Suppressor macrophage (primary cell): ENCODE results near the gene NOC2L.

Source experiments
- DNase-seq, 4 experiments: peaks; one replicate each; pipeline ENCODE4 v3.0.0-alpha.2; 2020 to 2022

The NOC2L gene

DNA sequence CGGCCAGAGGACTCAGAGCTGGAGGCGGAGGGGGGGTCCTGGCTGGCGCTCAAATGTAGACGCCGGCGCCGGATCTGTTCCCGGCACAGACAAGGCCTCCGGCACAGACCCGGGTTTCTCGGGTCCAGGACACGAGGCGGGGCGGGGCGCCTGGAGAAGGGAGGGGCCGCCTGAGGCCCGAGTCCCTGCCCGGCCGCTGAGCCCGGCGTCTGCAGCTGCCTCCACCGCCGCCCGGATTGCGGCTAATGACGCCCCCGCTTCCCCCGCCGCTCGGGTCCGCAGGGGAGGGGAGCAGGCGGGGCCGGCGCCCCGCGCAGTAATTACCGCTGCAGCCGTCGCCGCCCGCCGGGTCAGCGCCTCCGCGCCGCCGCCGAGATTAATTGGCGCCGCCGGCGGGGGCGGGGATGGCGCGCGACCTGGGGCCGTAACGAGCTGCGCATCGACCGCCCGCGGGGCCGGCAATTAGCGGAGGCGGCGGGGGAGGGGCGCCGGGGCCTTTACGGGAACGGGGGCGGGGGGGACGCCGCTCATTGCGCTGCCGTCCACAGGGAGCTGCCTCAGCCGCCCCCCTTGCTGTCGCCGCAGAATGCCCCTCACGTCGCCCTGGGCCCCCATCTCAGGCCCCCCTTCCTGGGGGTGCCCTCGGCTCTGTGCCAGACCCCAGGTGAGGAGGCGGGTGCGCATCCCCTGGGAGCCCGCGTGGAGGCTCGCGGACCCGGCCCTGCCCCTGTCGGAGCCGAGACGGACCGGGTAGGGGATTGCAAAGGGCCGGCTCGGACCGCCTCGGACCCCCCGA lies 17.3 kb downstream of the NOC2L start:
- DNase-seq, result peak in 3 of 4 experiments; percentile 39 to 60 (median 52)

DNA sequence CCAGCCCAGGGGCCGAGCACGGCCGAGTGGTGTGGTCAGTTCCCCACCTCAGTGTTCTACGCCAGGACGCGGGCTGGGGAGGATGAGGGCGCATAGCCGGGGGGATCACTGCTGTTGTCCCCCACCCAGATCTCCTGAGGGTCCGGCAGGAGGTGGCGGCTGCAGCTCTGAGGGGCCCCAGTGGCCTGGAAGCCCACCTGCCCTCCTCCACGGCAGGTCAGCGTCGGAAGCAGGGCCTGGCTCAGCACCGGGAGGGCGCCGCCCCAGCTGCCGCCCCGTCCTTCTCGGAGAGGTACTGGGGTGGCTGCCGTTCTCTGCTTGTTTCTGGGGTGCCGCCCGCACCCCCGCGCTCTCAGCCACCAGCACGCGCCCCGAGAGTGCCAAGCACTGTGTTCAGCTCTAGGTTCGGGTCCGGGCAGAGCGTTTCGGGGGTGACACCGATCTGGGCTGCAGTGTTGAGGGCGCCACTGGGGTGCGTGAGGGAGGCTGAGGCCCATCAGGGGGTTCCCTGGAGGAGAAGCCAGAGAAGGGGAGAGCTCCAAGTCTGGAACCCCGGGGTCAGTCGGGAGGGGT lies 18.0 kb downstream of the NOC2L start:
- DNase-seq, result no peak

DNA sequence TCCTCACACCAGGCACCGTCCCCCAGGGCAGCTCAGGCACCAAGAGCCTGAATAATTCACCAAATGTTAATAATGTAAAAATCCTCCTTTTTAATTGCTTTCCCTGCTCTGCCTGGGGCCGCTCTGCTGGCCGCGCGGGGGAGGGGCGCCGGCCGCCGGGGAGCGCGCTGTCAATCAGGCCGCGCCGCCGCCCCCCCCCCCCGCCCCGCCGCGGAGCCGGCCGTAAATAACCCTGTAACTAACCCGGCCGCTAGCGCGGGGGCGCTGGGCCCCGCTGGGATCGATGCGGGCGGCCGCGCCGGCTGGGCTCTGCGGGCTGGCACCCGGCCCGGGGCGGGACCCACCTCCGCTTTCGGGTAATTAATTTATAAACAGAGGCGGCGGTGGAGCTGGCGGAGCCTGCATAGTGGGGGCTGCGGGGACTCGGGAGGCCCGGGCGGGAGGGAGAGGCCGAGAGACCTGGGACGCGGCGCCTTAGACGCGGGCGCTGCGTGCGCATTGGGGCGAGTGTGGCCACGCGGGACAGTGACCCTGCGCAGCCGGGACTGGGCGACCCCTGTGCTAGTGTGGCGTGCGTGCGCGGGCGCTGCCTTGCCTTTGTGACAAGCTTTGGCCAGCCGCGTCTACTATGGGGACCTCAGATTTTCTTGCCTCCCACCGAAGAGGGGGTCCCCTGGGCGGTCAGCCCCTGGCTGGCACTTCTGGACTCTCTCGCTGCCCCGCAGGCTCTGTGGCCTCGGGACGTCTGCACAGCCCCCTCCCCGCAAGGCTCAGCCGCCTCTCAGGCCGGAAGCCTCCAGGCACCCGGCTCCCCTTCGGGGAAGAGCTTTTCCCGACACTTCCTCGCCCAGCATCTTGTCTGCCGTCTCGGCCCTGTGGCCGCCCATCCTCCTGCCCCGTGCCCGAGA lies 18.7 kb downstream of the NOC2L start:
- DNase-seq, result peak in 1 of 4 experiments; percentile 56

DNA sequence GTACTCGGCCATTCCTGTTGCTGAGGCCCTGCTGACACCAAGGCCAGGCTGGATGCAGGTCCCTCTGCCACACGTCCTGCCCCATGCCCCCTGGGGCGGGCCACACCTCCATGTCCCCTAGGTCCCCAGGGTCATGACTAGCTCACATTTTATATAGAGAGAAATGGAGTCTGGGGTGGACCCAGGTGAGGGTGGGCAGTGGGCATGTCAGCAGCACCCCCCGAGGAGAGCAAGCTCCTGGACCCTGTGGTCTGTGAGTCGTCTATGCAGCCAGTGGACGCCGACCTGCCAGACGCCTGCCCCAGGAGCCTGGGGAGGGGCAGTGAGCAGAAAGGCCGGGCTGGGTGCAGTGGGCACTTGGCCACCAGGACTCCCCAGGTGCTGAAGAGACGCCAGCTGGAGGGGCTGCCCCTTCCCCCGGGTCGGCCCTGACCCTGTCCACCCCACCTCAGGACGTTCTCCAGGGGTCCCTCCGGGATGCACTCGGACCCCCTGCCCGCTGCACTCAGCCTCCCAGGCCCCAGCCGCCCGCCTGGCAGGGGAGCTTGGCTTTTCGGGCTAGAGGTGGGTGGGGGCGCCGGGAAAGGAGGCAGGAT lies 19.4 kb downstream of the NOC2L start:
- no peak for DNase-seq

GRCh38 chr1:938711-939489 lies 20.2 kb downstream of the NOC2L start:
- no peak for DNase-seq

- DNase-seq, result peak in 3 of 4 experiments; percentile 43 to 66 (median 45)
Observed at GRCh38 chr1:938088-938683, 20.9 kb downstream of the NOC2L start.

GRCh38 chr1:937521-937920 lies 21.5 kb downstream of the NOC2L start:
- no peak for DNase-seq

- DNase-seq, result no peak
Observed at GRCh38 chr1:936348-937264, 22.4 kb downstream of the NOC2L start.

DNA sequence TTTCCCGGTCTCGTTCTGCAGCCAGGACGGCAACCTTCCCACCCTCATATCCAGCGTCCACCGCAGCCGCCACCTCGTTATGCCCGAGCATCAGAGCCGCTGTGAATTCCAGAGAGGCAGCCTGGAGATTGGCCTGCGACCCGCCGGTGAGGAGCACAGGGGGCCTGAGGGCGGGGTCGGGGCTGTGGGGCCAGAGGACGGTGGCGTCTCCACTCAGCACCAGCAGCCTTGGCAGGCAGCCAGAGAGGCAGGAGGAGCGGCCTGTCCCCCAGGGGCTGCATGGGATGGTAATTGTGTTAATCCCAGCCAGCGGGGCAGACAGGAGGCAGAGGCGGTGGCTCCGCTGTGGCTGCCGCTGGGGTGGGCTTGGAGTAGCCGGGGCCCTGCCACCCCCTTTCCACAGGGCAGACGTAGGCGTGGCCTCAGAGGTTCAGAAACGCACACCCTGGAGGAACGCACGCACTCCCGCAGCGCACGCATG lies 23.3 kb downstream of the NOC2L start:
- no peak for DNase-seq

GRCh38 chr1:934991-935750 lies 23.9 kb downstream of the NOC2L start:
- peak; percentile 21 to 63 (median 36) for DNase-seq

DNA sequence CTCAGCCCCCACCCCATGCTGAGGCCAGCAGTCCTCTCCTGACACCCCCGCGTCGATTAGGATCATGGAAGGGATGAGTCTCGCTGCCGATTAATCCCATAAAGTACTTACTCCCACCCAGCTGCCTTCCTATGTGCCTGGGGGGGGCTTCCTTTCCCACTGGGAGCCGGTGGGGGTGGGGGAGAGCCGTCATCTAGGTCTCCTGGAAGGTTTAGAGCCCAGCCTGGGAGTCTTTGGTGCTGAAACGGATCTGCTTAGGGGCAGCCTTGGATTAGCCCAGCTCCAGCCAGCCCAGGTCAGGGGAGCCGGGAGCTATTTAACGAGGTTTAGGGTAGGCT lies 25.5 kb downstream of the NOC2L start:
- no peak for DNase-seq

DNA sequence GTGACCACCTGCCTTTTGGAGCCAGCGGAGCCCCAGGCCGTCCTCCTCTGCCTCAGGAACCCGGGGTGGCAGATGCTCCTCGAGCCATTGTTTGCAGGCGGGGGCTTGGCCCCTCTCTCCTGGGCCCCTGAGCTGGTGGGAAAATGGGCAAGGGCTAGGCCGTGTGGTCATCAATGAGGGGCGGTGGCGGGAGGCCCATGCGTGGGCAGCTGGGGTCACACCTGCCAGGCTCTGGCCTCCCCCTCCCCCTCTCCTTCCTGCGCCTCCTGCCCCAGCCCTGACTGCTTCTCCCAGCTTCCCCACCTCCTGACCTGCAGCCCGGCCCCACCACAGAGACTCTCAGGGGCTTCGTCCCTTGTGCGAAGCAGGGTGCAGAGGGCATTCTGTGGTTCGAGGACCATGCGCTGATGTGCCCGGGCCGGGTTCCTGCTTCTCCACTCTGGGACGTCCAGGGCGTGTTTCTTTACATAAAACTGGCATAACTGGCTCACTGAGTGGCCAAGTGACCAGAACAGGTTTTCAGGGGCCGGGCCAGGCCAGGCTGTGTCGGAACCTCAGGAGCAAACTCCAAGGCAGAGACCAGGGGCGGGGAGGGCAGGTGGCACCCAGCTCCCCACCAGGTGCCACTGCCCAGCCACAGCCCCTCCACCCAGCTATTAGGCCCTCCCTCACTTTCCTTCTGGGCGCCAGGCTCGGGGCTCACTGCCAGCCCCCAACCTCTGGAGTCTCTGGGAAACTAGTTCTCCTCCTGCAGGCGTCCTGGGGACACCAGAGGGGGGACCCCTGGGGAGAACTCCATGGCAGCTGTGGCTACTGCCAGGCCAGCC lies 26.1 kb downstream of the NOC2L start:
- DNase-seq, result no peak

GRCh38 chr1:932173-932510 lies 26.9 kb downstream of the NOC2L start:
- no peak for DNase-seq

DNA sequence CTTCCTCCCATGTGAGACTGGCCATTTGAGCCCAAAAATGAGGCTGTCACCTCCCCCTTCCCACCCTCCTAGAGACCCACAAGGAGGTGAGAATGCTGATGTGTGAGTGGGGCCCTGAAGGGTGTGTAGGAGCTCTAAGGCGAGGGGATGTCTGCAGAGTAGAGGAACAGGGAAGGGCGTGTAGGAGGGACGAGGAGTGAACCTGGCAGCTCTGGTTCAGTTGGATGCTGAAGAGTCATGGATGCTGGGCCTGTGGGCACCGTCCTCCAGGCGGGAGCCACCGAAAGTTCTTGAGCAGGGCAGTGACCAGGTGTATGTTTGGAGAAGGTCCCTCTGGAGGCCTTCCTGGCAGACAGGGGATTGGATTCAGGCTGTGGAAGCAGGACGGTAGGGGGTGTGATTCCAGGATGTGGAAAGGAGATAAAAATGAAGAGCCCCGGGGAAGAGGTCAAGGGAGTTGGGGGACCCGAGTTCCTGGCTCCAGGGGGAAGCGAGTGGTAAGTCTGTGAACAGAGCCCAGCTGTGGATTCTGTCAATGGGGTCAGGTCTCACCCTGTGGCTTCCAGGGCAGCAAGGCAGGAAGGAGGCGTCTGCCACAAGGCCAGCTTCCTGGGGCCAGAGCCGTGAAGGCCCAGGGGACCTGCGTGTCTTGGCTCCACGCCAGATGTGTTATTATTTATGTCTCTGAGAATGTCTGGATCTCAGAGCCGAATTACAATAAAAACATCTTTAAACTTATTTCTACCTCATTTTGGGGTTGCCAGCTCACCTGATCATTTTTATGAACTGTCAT lies 27.5 kb downstream of the NOC2L start:
- no peak for DNase-seq

DNA sequence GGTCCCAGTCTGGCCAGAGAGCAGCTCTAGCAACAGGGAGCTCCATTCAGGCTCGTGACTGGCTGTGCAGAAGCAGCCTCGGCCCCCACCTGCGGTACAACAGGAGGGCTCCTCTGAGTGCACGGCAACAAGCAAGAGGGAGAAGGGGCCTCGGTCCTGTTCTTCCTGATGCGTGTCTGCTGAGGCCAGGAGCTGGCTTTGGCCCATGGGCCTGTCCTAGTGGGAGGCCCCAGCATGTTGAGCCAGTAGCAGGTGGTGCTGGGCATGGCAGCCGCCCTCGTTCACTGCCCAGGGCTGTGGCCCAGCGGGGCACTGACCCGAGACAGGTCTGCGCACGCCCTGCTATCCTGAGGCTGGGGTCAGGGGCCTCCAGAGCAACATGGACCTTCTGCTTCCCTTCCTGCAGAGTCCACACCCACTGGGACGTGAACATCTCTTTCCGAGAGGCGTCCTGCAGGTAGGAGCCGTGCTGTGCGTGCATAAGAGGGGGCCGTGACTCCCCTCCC lies 28.4 kb downstream of the NOC2L start:
- DNase-seq, result no peak

DNA sequence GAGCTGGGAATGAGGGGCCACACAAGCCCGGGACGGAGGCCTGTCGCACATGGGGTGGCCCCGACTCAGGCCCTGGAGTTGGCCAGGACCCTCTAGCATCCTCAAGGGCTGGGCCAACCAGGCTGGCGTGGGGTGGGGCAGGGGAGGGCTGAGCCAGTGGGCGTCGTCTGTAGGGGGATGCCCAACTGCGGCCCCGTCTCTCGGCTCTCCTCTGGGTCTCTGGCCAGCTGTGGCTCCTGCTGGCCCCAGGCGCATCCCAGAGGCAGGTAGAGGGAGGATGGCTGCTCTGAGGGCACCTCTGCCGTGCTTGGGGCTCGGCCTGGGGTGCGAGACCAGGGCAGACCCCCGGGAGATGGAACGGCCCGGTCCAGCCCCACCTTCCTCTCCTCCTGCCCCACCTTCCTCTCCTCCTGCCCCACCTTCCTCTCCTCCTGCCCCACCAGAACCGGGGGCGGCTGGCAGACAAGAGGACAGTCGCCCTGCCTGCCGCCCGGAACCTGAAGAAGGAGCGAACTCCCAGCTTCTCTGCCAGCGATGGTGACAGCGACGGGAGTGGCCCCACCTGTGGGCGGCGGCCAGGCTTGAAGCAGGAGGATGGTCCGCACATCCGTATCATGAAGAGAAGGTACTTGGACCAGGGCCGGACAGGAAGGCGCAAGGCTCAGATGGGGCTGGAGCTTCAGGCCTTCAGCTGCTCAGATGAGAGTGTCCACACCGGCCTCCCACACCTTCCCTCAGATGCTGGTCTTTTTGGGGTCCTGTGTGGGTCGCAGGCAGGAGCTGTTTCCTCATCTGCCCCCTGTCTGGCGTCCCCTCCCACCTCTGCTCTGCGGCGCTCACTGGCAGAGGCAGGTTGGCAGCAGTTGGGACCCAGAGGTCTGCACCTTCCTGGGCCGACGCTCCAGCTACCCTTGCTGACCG lies 29.1 kb downstream of the NOC2L start:
- DNase-seq, result no peak
